A172 (cell line): Measurements from ENCODE around the gene PIERCE2. TPM values are rescaled to one million over a fixed set of nuclear protein-coding genes. Genes with fewer than 3 reads are reported as not detected.
"Not testable (repeated sequence)": the region's sequence is repeated elsewhere in the genome, so short reads cannot be mapped to it uniquely, and the experiment has no call there.

Experiments
- DNase-seq: peaks from one replicate; pipeline ENCODE4 v3.0.0-alpha.2; 2015; ENCODE audit warnings: low spot score
- total RNA-seq: library from RNA; depleted of rRNA; stranded (reverse); fragments of >200 nt; shearing (Covaris generic); gene quantifications from 2 replicates; pipeline ENCODE4 v1.2.3, GENCODE V29; 2014; rRNA removed

The PIERCE2 gene
- total RNA-seq, 1 experiment from 2014 or later = 1.0 TPM

DNA sequence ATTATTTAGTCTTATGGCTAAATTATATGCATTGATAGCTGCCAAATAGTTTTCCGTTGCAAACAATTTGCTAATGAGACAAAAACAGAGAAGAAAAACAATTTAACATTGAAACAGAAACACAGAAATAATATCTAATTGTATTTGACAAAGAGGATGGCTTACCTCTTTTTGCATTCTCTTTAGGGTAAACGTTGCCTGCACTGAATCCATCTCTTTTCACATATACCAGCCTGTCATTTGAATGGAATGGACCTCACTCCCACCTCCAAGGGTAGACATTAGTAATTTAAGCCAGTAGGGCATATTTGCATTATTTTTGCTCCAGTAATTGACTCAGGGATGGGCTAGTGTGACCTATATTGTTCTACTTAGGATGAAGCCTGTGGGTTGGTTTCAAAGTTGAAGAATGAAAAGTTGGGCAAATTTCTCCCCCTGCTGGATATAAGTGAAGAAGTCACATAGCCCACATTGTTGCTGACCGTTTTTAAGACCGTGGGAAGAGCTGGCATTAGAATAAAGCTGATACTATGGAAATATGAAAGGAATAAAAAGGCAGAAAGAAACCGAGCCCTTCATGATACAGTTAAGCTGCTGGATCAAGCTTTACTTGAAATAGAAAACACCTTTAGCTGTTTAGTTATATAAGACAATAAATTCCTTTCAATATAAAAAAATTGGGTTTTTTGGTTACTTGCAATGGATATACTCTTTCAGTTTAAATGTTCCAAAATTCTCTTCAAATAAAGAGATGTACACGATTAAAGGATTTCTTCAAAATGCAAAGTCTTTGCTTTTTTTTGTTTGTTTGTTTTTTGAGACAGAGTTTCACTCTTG lies 26.9 kb downstream of the PIERCE2 start:
- peak; percentile 53 for DNase-seq

- not testable (repeated sequence) for DNase-seq
These were observed 34.8 kb downstream of the PIERCE2 start for GRCh38 chr15:55443141-55443540.

DNA sequence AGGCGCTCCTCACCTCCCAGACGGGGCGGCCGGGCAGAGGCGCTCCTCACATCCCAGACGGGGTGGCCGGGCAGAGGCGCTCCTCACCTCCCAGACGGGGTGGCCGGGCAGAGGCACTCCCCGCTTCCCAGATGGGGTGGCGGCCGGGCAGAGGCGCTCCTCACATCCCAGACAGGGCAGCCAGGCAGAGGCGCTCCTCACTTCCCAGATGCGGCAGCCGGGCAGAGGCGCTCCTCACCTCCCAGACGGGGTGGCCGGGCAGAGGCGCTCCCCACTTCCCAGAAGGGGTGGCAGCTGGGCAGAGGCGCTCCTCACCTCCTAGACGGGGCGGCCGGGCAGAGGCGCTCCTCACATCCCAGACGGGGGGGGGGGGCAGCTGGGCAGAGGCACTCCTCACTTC lies 37.6 kb downstream of the PIERCE2 start:
- not testable (repeated sequence) for DNase-seq

DNA sequence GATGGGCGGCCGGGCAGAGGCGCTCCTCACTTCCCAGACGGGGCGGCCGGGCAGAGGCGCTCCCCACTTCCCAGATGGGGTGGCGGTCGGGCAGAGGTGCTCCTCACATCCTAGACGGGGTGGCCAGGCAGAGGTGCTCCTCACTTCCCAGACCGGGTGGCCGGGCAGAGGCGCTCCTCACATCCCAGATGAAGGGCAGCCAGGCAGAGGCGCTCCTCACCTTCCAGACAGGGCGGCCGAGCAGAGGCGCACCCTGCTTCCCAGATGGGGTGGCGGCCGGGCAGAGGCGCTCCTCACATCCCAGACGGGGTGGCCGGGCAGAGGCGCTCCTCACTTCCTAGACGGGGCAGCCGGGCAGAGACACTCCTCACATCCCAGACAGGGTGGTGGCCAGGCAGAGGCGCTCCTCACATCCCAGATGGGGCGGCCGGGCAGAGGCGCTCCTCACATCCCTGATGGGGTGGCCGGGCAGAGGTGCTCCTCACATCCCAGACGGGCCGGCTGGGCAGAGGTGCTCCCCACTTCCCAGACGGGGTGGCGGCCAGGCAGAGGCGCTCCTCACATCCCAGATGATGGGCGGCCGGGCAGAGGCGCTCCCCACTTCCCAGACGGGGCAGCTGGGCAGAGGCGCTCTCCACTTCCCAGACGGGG lies 38.2 kb downstream of the PIERCE2 start:
- not testable (repeated sequence) for DNase-seq

GRCh38 chr15:55447030-55447394 lies 38.7 kb downstream of the PIERCE2 start:
- not testable (repeated sequence) for DNase-seq

- no peak for DNase-seq
These were observed 49.2 kb downstream of the PIERCE2 start for GRCh38 chr15:55457401-55458022.

- no peak for DNase-seq
These were observed 53.2 kb downstream of the PIERCE2 start for GRCh38 chr15:55461447-55461846.

GRCh38 chr15:55468321-55468720 lies 60.0 kb downstream of the PIERCE2 start:
- no peak for DNase-seq

Other genes with a start within 250 kb of the PIERCE2 start
- 100.0 and 130 TPM in 2 replicates for gene RSL24D1, start 211.6 kb upstream of the PIERCE2 start, total RNA-seq
- 5.3 and 17.0 TPM in 2 replicates for gene RAB27A, start 118.7 kb upstream of the PIERCE2 start, total RNA-seq
- gene PIGBOS1, start 89.4 kb upstream of the PIERCE2 start, total RNA-seq = 17.7 and 26.6 TPM in 2 replicates
- gene PIGB, start 89.3 kb upstream of the PIERCE2 start, total RNA-seq = 15.1 and 18.2 TPM in 2 replicates
- gene CCPG1, start 136 bp upstream of the PIERCE2 start, total RNA-seq = 61.1 and 91.3 TPM in 2 replicates
- gene DNAAF4, start 99.7 kb downstream of the PIERCE2 start, total RNA-seq = 12.7 and 17.1 TPM in 2 replicates
- 10.3 and 14.7 TPM in 2 replicates for gene PYGO1, start 179.8 kb downstream of the PIERCE2 start, total RNA-seq